HEK293 (cell line): ENCODE measurements around the gene GZF1.
A peak's percentile ranks its signal among the peaks of the same experiment; 100 is the strongest.

Experiments
- CTCF ChIA-PET: fragments of 350-600 bp; formaldehyde crosslinking; extraction: SDS; loops from one replicate; lab custom pipeline; 2021; ENCODE audit warnings: antibody characterized with exemption; lab: Yijun Ruan, JAX
- POLR2A ChIA-PET: fragments of 300-600 bp; formaldehyde crosslinking; extraction: SDS; loops from one replicate; lab custom pipeline; 2020; ENCODE audit warnings: antibody characterized with exemption, inconsistent platforms; lab: Yijun Ruan, JAX
- H3K27ac ChIP-seq: fragments of 200-500 bp; sonication (Bioruptor generic); 2 replicates; pipeline ENCODE4 v1.5.1; 2014; ENCODE audit warnings: low read depth, low read length, control low read depth, inconsistent platforms; ENCODE audit errors: extremely low read depth
- H3K36me3 ChIP-seq, 2 experiments: fragments of 200-500 bp in 1 of 2; sonication (Bioruptor generic) in 1 of 2; 1 replicate in 1 of 2; 2 replicates in 1 of 2; pipeline ENCODE4 v1.5.1; 2014 to 2017; ENCODE audit warnings: inconsistent platforms in 2 of 2, low read length in 2 of 2; ENCODE audit not compliant: control insufficient read depth in 2 of 2, insufficient read depth in 1 of 2
- H3K4me1 ChIP-seq: fragments of 200-500 bp; sonication (Bioruptor generic); 2 replicates; pipeline ENCODE4 v1.5.1; 2014; ENCODE audit warnings: mild to moderate bottlenecking, low read length, inconsistent platforms; ENCODE audit not compliant: control insufficient read depth, insufficient read depth
- H3K4me3 ChIP-seq: 2 replicates; pipeline ENCODE4 v1.5.1; 2011; ENCODE audit warnings: low read depth, mild to moderate bottlenecking, control low read depth, low read length, moderate library complexity
- H3K9me3 ChIP-seq: fragments of 200-500 bp; sonication (Bioruptor generic); 2 replicates; pipeline ENCODE4 v1.5.1; 2014; ENCODE audit warnings: low read depth, low read length, inconsistent platforms; ENCODE audit not compliant: control insufficient read depth, insufficient read depth
- FEZF1 ChIP-seq: fragments of 450-650 bp; formaldehyde crosslinking; IDR thresholded peaks from 2 replicates; pipeline ENCODE4 v1.5.1; 2016; ENCODE audit warnings: missing biosample characterization, missing genetic modification characterization
- HOXA7 ChIP-seq: sonication (generic); formaldehyde crosslinking; IDR thresholded peaks from 2 replicates; pipeline ENCODE4 v1.8.1; 2022; ENCODE audit warnings: missing genetic modification reagents, borderline replicate concordance
- KLF1 ChIP-seq: fragments of 450-650 bp; formaldehyde crosslinking; IDR thresholded peaks from 2 replicates; pipeline ENCODE4 v1.5.1; 2016; ENCODE audit warnings: missing biosample characterization, missing genetic modification characterization
- KLF10 ChIP-seq: fragments of 450-650 bp; IDR thresholded peaks from 2 replicates; pipeline ENCODE4 v1.5.1; 2018; ENCODE audit warnings: missing biosample characterization, mild to moderate bottlenecking, missing genetic modification characterization
- KLF7 ChIP-seq: fragments of 450-650 bp; formaldehyde crosslinking; IDR thresholded peaks from 2 replicates; pipeline ENCODE4 v1.5.1; 2016; ENCODE audit warnings: missing biosample characterization, missing genetic modification characterization, borderline replicate concordance
- MZF1 ChIP-seq: fragments of 450-650 bp; formaldehyde crosslinking; IDR thresholded peaks from 2 replicates; pipeline ENCODE4 v1.5.1; 2017; ENCODE audit warnings: missing biosample characterization, missing genetic modification characterization, borderline replicate concordance
- OSR2 ChIP-seq: fragments of 450-650 bp; formaldehyde crosslinking; IDR thresholded peaks from 2 replicates; pipeline ENCODE4 v1.5.1; 2016; ENCODE audit warnings: missing biosample characterization, missing genetic modification characterization
- SCRT2 ChIP-seq: fragments of 450-650 bp; formaldehyde crosslinking; IDR thresholded peaks from 2 replicates; pipeline ENCODE4 v1.5.1; 2016; ENCODE audit warnings: missing biosample characterization, missing genetic modification characterization
- ZFP41 ChIP-seq: fragments of 450-650 bp; formaldehyde crosslinking; IDR thresholded peaks from 2 replicates; pipeline ENCODE4 v1.5.1; 2016; ENCODE audit warnings: missing biosample characterization, missing genetic modification characterization, borderline replicate concordance
- ZFP69B ChIP-seq: fragments of 450-650 bp; formaldehyde crosslinking; IDR thresholded peaks from 2 replicates; pipeline ENCODE4 v1.5.1; 2016; ENCODE audit warnings: missing biosample characterization, missing genetic modification characterization
- ZNF138 ChIP-seq: fragments of 450-650 bp; formaldehyde crosslinking; IDR thresholded peaks from 2 replicates; pipeline ENCODE4 v1.5.1; 2016; ENCODE audit warnings: missing biosample characterization, missing genetic modification characterization, borderline replicate concordance
- ZNF2 ChIP-seq: fragments of 450-650 bp; formaldehyde crosslinking; IDR thresholded peaks from 2 replicates; pipeline ENCODE4 v1.5.1; 2016; ENCODE audit warnings: missing biosample characterization, missing genetic modification characterization
- ZNF302 ChIP-seq: fragments of 450-650 bp; formaldehyde crosslinking; IDR thresholded peaks from 2 replicates; pipeline ENCODE4 v1.5.1; 2016; ENCODE audit warnings: missing biosample characterization, missing genetic modification characterization, low read depth
- ZNF324 ChIP-seq: fragments of 450-650 bp; formaldehyde crosslinking; IDR thresholded peaks from 2 replicates; pipeline ENCODE4 v1.5.1; 2016; ENCODE audit warnings: missing biosample characterization, missing genetic modification characterization
- ZNF341 ChIP-seq: fragments of 450-650 bp; formaldehyde crosslinking; IDR thresholded peaks from 2 replicates; pipeline ENCODE4; 2016; ENCODE audit warnings: low read depth, missing biosample characterization, missing genetic modification characterization
- ZNF391 ChIP-seq: fragments of 450-650 bp; formaldehyde crosslinking; IDR thresholded peaks from 2 replicates; pipeline ENCODE4 v1.5.1; 2016; ENCODE audit warnings: low read depth, missing biosample characterization, missing genetic modification characterization, borderline replicate concordance
- ZNF48 ChIP-seq: fragments of 450-650 bp; formaldehyde crosslinking; IDR thresholded peaks from 2 replicates; pipeline ENCODE4 v1.5.1; 2016; ENCODE audit warnings: missing biosample characterization, missing genetic modification characterization
- ZNF501 ChIP-seq: fragments of 450-650 bp; formaldehyde crosslinking; IDR thresholded peaks from 2 replicates; pipeline ENCODE4 v1.5.1; 2016; ENCODE audit warnings: missing biosample characterization, missing genetic modification characterization
- ZNF549 ChIP-seq: fragments of 450-650 bp; IDR thresholded peaks from 2 replicates; pipeline ENCODE4 v1.5.1; 2018; ENCODE audit warnings: missing biosample characterization, missing genetic modification characterization, mild to moderate bottlenecking, inconsistent platforms, moderate library complexity
- ZNF585B ChIP-seq: fragments of 450-650 bp; formaldehyde crosslinking; IDR thresholded peaks from 2 replicates; pipeline ENCODE4 v1.5.1; 2016; ENCODE audit warnings: missing biosample characterization, missing genetic modification characterization
- ZNF624 ChIP-seq: fragments of 450-650 bp; formaldehyde crosslinking; IDR thresholded peaks from 2 replicates; pipeline ENCODE4 v1.5.1; 2017; ENCODE audit warnings: missing biosample characterization, missing genetic modification characterization
- ZNF776 ChIP-seq: fragments of 450-650 bp; formaldehyde crosslinking; IDR thresholded peaks from 2 replicates; pipeline ENCODE4 v1.5.0; 2017; ENCODE audit warnings: missing biosample characterization, missing genetic modification characterization, borderline replicate concordance
- ZNF843 ChIP-seq: fragments of 450-650 bp; formaldehyde crosslinking; IDR thresholded peaks from 2 replicates; pipeline ENCODE4 v1.5.1; 2016; ENCODE audit warnings: missing biosample characterization, missing genetic modification characterization
- ZXDB ChIP-seq: fragments of 450-650 bp; formaldehyde crosslinking; IDR thresholded peaks from 2 replicates; pipeline ENCODE4 v1.5.1; 2016; ENCODE audit warnings: missing biosample characterization, missing genetic modification characterization

The GZF1 gene

GRCh38 chr20:23361476-23362391 is at the start of gene GZF1 (continued):
- TF ChIP-seq ZNF776 (no peak), KLF10 (tag by site-specific recombination) (peak; percentile 94), ZNF302 (tag by site-specific recombination) (no peak)

GRCh38 chr20:23313271-23313670 is 48.7 kb upstream of the GZF1 start:
- Histone ChIP-seq H3K9me3 (no peaks in the 10 kb centered on the region), H3K4me3 (no peak overlapping the region), H3K27ac (no peak overlapping the region), H3K36me3 (no peaks in the 10 kb centered on the region), H3K4me1 (no peaks in the 10 kb centered on the region)
- no peak for TF ChIP-seq ZNF624 (tag by site-specific recombination)
- TF ChIP-seq ZFP41 (tag by site-specific recombination), result no peak
- TF ChIP-seq KLF7 (tag by site-specific recombination), result no peak
- no peak for TF ChIP-seq KLF1 (tag by site-specific recombination)
- no peak for TF ChIP-seq ZNF549 (tag by site-specific recombination)
- POLR2A ChIA-PET, result no interaction called here
- CTCF ChIA-PET, result interaction anchor here (0.6 to 0.7 kb wide), 2 partner anchors 259 to 882 kb away, joined by 3 read pairs; no protein-coding TSS in a partner anchor

- Histone ChIP-seq H3K27ac (no peak overlapping the region), H3K9me3 (no peaks in the 10 kb centered on the region), H3K4me1 (no peaks in the 10 kb centered on the region), H3K4me3 (no peak overlapping the region), H3K36me3 (no peaks in the 10 kb centered on the region)
- CTCF ChIA-PET, result no interaction called here
- TF ChIP-seq ZNF48 (tag by site-specific recombination), result no peak
- TF ChIP-seq ZXDB (tag by site-specific recombination), result no peak
- TF ChIP-seq ZNF2, result no peak
- TF ChIP-seq OSR2, result no peak
- no peak for TF ChIP-seq HOXA7 (CRISPR knock-in tag)
- no peak for TF ChIP-seq ZNF324 (tag by site-specific recombination)
- no peak for TF ChIP-seq ZNF138
- no peak for TF ChIP-seq ZNF302 (tag by site-specific recombination)
- no peak for TF ChIP-seq ZNF501 (tag by site-specific recombination)
- no peak for TF ChIP-seq ZNF843 (tag by site-specific recombination)
- TF ChIP-seq ZNF585B (tag by site-specific recombination), result no peak
- no peak for TF ChIP-seq MZF1 (tag by site-specific recombination)
- no peak for TF ChIP-seq ZNF391 (tag by site-specific recombination)
- TF ChIP-seq FEZF1 (tag by site-specific recombination), result no peak
- TF ChIP-seq SCRT2 (tag by site-specific recombination), result no peak
- TF ChIP-seq ZNF341 (tag by site-specific recombination), result no peak
- no peak for TF ChIP-seq ZFP69B (tag by site-specific recombination)
- POLR2A ChIA-PET, result no interaction called here
Measured at GRCh38 chr20:23314699-23315098, 47.3 kb upstream of the GZF1 start.
